GM13976 (cell line): ENCODE data around the gene FAM120A.

Experiments
- DNase-seq: peaks from one replicate; pipeline ENCODE4 v3.0.0; 2012; ENCODE audit warnings: low spot score
- in situ Hi-C: fragments of 300-500 bp; cut with MboI; formaldehyde crosslinking; loops from one replicate; pipeline ENCODE4 v1.12.0; 2022; ENCODE audit warnings: low sequenced_read_pairs, mixed read lengths, inconsistent platforms; ENCODE audit not compliant: unreplicated experiment
- TF ChIP-seq, protein P1 (sequence below): IDR thresholded peaks from 2 replicates; pipeline ENCODE4 v1.5.1; 2012; ENCODE audit warnings: borderline replicate concordance, mild to moderate bottlenecking; ENCODE audit not compliant: insufficient read depth; ENCODE audit errors: extremely low read depth, missing control alignments, control extremely low read depth

The FAM120A gene

DNA sequence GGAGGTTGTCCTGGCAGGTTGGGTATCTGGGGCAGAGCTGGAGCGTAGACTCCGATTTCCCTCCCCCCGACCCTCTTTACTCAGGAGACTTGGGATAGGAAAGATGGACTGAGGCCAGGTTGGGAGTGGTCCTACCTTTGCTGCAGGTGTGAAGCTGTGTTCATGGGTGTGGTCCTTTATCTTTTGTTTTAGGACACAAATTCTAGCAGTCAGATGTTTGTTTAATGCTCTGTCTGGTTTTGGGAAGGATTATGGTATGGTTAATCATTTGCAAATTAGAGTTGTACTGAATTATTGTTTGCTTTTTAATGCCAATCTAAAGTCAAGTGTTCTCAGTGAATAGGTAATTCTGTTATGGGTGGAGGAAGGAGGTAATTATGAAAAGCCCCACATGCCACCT, 16.0 kb downstream of the FAM120A start:
- in situ Hi-C loops: no loop called here

DNA sequence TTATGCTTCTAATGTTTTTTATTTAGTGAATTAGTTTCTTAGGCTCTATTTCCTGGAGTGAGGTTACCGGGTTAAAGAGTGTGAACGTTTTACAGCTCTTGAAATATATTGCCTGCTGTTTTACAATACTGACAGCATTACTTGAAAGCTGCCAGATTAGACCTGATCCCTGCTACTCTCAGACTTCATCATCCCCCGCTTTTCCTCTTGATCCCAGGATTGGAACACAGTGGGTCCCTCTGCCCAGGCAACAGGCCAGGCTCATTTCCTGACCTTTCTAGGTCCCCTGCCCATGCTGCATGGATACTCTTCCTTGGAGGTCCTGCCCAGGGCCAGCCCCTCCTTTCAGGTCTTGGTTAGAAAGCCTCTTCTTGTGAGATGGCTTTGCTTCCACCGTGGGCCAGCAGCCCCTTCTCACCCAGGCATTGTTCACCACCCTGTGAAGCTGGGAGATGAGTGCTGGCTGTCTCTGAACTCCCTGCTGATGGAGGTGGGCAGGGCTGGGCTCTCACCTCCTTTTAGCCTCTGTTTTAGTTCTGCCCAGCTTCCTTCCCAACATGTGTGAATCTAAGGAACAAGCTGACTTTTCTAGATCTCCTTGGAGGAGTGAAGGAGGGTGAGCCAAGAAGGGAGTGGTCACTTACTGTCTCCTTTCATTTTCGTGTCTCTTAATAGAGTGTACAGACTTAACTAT, 17.4 kb downstream of the FAM120A start:
- TF ChIP-seq, protein P1, sequence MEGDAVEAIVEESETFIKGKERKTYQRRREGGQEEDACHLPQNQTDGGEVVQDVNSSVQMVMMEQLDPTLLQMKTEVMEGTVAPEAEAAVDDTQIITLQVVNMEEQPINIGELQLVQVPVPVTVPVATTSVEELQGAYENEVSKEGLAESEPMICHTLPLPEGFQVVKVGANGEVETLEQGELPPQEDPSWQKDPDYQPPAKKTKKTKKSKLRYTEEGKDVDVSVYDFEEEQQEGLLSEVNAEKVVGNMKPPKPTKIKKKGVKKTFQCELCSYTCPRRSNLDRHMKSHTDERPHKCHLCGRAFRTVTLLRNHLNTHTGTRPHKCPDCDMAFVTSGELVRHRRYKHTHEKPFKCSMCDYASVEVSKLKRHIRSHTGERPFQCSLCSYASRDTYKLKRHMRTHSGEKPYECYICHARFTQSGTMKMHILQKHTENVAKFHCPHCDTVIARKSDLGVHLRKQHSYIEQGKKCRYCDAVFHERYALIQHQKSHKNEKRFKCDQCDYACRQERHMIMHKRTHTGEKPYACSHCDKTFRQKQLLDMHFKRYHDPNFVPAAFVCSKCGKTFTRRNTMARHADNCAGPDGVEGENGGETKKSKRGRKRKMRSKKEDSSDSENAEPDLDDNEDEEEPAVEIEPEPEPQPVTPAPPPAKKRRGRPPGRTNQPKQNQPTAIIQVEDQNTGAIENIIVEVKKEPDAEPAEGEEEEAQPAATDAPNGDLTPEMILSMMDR: no peak
- DNase-seq: no peak
- in situ Hi-C loops: no loop called here

More for the DNA sequence above, 16.0 kb downstream of the FAM120A start:
- TF ChIP-seq, protein P1: no peak
- no peak for DNase-seq

- DNase-seq: no peak
- TF ChIP-seq, protein P1: no peak
- in situ Hi-C loops: no loop called here
Measured at GRCh38 chr9:93470391-93470790, 18.9 kb downstream of the FAM120A start.

- TF ChIP-seq, protein P1: no peak
- in situ Hi-C loops: no loop called here
- no peak for DNase-seq
Measured at GRCh38 chr9:93471124-93471523, 19.6 kb downstream of the FAM120A start.

DNA sequence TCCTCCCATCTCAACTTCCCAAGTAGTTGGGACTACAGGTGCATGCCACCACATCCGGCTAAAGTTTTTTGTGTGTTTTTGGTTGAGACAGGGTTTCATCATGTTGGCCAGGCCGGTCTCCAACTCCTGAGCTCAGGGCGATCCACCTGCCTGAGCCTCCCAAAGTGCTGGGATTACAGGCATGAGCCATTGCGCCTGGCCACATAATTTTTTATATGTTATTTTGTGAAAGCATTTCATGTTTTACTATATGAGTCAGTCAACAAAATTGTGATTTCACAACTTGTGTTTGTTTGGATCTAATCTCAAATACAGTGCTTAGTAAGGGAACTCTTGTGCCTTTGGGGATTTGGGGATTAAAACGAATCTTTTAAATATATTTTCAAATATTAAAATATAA, 21.9 kb downstream of the FAM120A start:
- TF ChIP-seq, protein P1: no peak
- in situ Hi-C loops: no loop called here
- no peak for DNase-seq

- TF ChIP-seq, protein P1: no peak
- DNase-seq: no peak
- in situ Hi-C loops: no loop called here
Measured at GRCh38 chr9:93475108-93475507, 23.6 kb downstream of the FAM120A start.
